LNCAP (cell line): ENCODE data around the gene TIAM2.

Experiments used
- CTCF ChIP-seq: fragments of 450-650 bp; IDR thresholded peaks from 2 replicates; pipeline ENCODE4 v1.5.1; 2017; ENCODE audit warnings: mild to moderate bottlenecking

The TIAM2 gene

DNA sequence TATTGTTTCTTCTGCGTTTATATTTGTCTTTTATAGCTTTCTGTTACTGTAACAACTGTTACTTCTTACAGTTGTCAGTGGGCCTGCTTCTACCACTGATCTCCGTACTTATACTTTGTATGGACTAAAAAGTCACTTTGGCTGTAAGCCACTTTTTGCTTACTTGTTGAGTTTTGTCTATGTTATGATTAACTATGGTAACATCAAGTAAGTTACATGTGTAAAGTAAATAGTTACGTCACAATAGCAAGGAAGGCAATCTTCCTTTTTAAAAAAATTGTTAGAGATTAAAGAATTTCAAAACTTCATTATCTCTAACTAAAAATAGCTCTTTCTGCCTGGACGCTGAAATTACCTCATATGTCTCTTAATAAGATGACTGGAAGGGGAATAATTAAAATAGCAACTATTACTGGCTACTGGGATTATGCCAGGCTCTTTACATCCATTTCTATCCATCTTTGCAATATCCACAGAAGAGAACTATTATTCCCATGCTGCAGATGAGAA lies 308.3 kb downstream of the TIAM2 start:
- TF ChIP-seq CTCF: no peak

- no peak for TF ChIP-seq CTCF
These were observed 311.8 kb downstream of the TIAM2 start for GRCh38 chr6:155306958-155307357.
